SK-N-MC (cell line): ENCODE measurements around the gene CHRNA4.

Experiments
- EZH2 ChIP-seq: fragments of 200-600 bp; sonication (generic); IDR thresholded peaks from one replicate; pipeline ENCODE4 v1.6.1; 2017; ENCODE audit warnings: antibody characterized with exemption
- POLR2AphosphoS5 ChIP-seq: IDR thresholded peaks from 2 replicates; pipeline ENCODE4 v1.6.1; 2012; ENCODE audit warnings: mild to moderate bottlenecking, low read depth, low read length, borderline replicate concordance

- no peak for TF ChIP-seq POLR2AphosphoS5
- no peak for TF ChIP-seq EZH2
Measured at GRCh38 chr20:63320616-63321147, 40.5 kb downstream of the CHRNA4 start.
